ENCODE measurements around the gene ATXN1. TPM values are rescaled to one million over a fixed set of nuclear protein-coding genes. Genes with fewer than 3 reads are reported as not detected.

ATXN1 gene
- polyA plus RNA-seq, 2 of the 4 experiments (the other 2 are of a cell fraction) = 2.9 to 8.3 TPM

DNA sequence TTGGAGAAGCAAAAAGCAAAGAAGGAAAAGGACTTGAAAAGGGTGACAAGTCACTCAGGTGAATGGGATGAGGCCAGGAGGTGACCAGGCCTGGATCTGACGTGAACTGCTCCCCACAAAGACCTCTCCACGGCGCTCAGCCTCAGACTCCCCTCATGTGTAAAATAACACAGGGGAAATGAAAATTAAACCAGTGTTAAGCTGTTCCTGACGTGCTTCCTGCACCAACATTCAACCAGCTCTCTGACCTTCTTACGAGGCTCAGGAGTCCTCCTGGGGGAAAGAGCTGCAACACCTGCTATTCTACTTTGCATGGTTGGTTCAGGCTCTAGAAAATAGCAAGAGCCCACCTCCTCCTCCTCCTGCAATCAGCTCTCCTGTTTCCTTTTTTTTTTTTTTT lies 256.7 kb downstream of the ATXN1 start:
- DNase-seq (ENCODE audit: low read depth in 1 of 2, low spot score in 1 of 2) (no peak), ATAC-seq (no peak), FAIRE-seq (no peak)
- CTCF ChIA-PET = interaction anchor here (1.0 kb wide), 1 partner anchor 95 kb away, joined by 5 read pairs; no protein-coding TSS in a partner anchor
- H3K27ac ChIP-seq = no peak overlapping the region
- H3K9me3 ChIP-seq = no peaks in the 10 kb centered on the region
- POLR2A ChIA-PET = no interaction called here
- TF ChIP-seq CHD4 (IDR thresholded peaks at IDR 0.05; ENCODE audit: borderline replicate concordance) = no peak
- no peak for TF ChIP-seq JUN (IDR thresholded peaks at IDR 0.05)
- TF ChIP-seq SMC3 (IDR thresholded peaks at IDR 0.05) = no peak
- TF ChIP-seq CBX2 (IDR thresholded peaks at IDR 0.05; ENCODE audit: borderline replicate concordance, low read depth) = no peak
- TF ChIP-seq RFX5 (IDR thresholded peaks at IDR 0.05) = no peak
- TF ChIP-seq FOSL2 (IDR thresholded peaks at IDR 0.05) = no peak
- TF ChIP-seq FOSL2 (CRISPR knock-in tag; IDR thresholded peaks at IDR 0.05) = no peak
- no peak for TF ChIP-seq CEBPB (IDR thresholded peaks at IDR 0.05)
- no peak for TF ChIP-seq SREBF2 (IDR thresholded peaks at IDR 0.05)
- no peak for TF ChIP-seq ELK1 (IDR thresholded peaks at IDR 0.05; ENCODE audit: low read depth, low read length)
- no peak for TF ChIP-seq HEYL (CRISPR knock-in tag; IDR thresholded peaks at IDR 0.05)
- no peak for TF ChIP-seq EP300 (IDR thresholded peaks at IDR 0.05)
- TF ChIP-seq ZSCAN20 (CRISPR knock-in tag; IDR thresholded peaks at IDR 0.05) = no peak
- no peak for TF ChIP-seq KDM1A (IDR thresholded peaks at IDR 0.05; ENCODE audit: low read depth)
- TF ChIP-seq EHF (CRISPR knock-in tag; IDR thresholded peaks at IDR 0.05) = no peak
- no peak for TF ChIP-seq ZNF302 (CRISPR knock-in tag; IDR thresholded peaks at IDR 0.05)
- TF ChIP-seq JUNB (IDR thresholded peaks at IDR 0.05) = no peak
- no peak for TF ChIP-seq RAD21 (conservative IDR thresholded peaks at IDR 0.05 in 1 of 2, IDR thresholded peaks at IDR 0.05 in 1 of 2)
- no peak for TF ChIP-seq FOXS1 (CRISPR knock-in tag; IDR thresholded peaks at IDR 0.05)
- no peak for TF ChIP-seq TP53 (CRISPR knock-in tag; IDR thresholded peaks at IDR 0.05)
- TF ChIP-seq HOXA7 (CRISPR knock-in tag; IDR thresholded peaks at IDR 0.05) = no peak
- H3K4me2 ChIP-seq = no peak overlapping the region
- WGBS (ENCODE audit: missing lambda C conversion rate) = 89% methylated on average over 5 of the region's 5 CpGs
- no peak overlapping the region for H3K4me3 ChIP-seq
- no peaks in the 10 kb centered on the region for H3K4me1 ChIP-seq

DNA sequence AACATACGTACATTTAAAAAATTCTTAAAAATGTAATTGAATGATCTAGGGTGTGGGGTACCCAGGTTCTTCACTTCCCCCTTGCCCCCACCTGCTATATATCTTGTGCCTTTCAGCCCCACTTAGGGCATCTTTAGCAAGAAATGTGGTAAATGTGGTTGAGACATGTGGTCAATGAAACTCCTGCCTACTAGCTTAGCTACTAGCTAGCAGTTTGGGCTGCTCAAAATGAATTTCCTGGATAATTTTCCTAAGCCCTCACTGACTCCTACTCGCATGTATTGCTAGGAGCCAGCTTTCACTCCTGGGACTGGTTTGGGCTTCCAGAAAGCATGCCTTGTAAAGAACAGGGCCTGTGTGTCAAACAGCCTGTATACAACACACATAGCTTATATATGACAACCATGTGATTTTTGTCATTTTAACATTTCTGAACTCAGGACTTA lies 257.3 kb downstream of the ATXN1 start:
- Histone ChIP-seq H3K4me3 (no peak overlapping the region), H3K9me3 (no peaks in the 10 kb centered on the region), H3K4me2 (no peak overlapping the region), H3K27ac (no peak overlapping the region), H3K4me1 (no peaks in the 10 kb centered on the region)
- DNase-seq (ENCODE audit: low read depth in 1 of 2, low spot score in 1 of 2) = no peak
- FAIRE-seq = no peak
- ATAC-seq = no peak
- TF ChIP-seq, protein P1, sequence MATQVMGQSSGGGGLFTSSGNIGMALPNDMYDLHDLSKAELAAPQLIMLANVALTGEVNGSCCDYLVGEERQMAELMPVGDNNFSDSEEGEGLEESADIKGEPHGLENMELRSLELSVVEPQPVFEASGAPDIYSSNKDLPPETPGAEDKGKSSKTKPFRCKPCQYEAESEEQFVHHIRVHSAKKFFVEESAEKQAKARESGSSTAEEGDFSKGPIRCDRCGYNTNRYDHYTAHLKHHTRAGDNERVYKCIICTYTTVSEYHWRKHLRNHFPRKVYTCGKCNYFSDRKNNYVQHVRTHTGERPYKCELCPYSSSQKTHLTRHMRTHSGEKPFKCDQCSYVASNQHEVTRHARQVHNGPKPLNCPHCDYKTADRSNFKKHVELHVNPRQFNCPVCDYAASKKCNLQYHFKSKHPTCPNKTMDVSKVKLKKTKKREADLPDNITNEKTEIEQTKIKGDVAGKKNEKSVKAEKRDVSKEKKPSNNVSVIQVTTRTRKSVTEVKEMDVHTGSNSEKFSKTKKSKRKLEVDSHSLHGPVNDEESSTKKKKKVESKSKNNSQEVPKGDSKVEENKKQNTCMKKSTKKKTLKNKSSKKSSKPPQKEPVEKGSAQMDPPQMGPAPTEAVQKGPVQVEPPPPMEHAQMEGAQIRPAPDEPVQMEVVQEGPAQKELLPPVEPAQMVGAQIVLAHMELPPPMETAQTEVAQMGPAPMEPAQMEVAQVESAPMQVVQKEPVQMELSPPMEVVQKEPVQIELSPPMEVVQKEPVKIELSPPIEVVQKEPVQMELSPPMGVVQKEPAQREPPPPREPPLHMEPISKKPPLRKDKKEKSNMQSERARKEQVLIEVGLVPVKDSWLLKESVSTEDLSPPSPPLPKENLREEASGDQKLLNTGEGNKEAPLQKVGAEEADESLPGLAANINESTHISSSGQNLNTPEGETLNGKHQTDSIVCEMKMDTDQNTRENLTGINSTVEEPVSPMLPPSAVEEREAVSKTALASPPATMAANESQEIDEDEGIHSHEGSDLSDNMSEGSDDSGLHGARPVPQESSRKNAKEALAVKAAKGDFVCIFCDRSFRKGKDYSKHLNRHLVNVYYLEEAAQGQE (IDR thresholded peaks at IDR 0.05) = no peak
- ChIA-PET POLR2A (no interaction called here), CTCF (no interaction called here)
- WGBS (ENCODE audit: missing lambda C conversion rate) = 82% methylated on average over 2 of the region's 2 CpGs
